DND-41 (cell line): ENCODE data around the gene BPIFA2.

Source experiments
- ATAC-seq: fragments of 200-7000 bp; cut with Tn5 transposase; 3 replicates; pipeline ENCODE4 v1.9.1; 2021; ENCODE audit warnings: low read depth; ENCODE audit not compliant: insufficient read depth
- DNase-seq: peaks from one replicate; pipeline ENCODE4 v3.0.0-alpha.2; 2020
- H2AFZ ChIP-seq: 2 replicates; pipeline ENCODE4 v1.6.0; 2012; ENCODE audit warnings: low read depth, low read length
- H3K27ac ChIP-seq: 2 replicates; pipeline ENCODE4 v1.5.1; 2012; ENCODE audit warnings: low read length, inconsistent platforms
- H3K27me3 ChIP-seq: fragments of 200-600 bp; sonication (generic); 2 replicates; pipeline ENCODE4 v1.6.0; 2012; ENCODE audit warnings: low read length, mild to moderate bottlenecking, inconsistent platforms; ENCODE audit not compliant: insufficient read depth, poor library complexity
- H3K36me3 ChIP-seq: 2 replicates; pipeline ENCODE4 v1.5.1; 2012; ENCODE audit warnings: low read length, inconsistent platforms; ENCODE audit not compliant: insufficient read depth
- H3K4me1 ChIP-seq: 2 replicates; pipeline ENCODE4 v1.5.1; 2012; ENCODE audit warnings: mild to moderate bottlenecking, low read length; ENCODE audit not compliant: insufficient read depth
- H3K4me2 ChIP-seq: 2 replicates; pipeline ENCODE4 v1.6.0; 2012; ENCODE audit warnings: mild to moderate bottlenecking, moderate library complexity, low read length, inconsistent platforms; ENCODE audit not compliant: insufficient read depth
- H3K4me3 ChIP-seq, 2 experiments: fragments of 200-600 bp in 1 of 2; shearing (Covaris generic) in 1 of 2; 2 replicates each; pipeline ENCODE4 v1.5.1; 2012 to 2016; ENCODE audit warnings: inconsistent platforms in 2 of 2, low read length in 2 of 2, mild to moderate bottlenecking in 2 of 2, low read depth in 1 of 2, moderate library complexity in 1 of 2
- H3K79me2 ChIP-seq: 2 replicates; pipeline ENCODE4 v1.6.0; 2012; ENCODE audit warnings: low read length, inconsistent platforms; ENCODE audit not compliant: insufficient read depth
- H3K9ac ChIP-seq: 2 replicates; pipeline ENCODE4 v1.6.0; 2012; ENCODE audit warnings: low read depth, mild to moderate bottlenecking, inconsistent platforms, low read length, moderate library complexity
- H3K9me3 ChIP-seq: 2 replicates; pipeline ENCODE4 v1.5.1; 2012; ENCODE audit warnings: low read length, moderate library complexity, mild to moderate bottlenecking, inconsistent platforms; ENCODE audit not compliant: insufficient read depth, severe bottlenecking
- H4K20me1 ChIP-seq: 2 replicates; pipeline ENCODE4 v1.6.0; 2012; ENCODE audit warnings: low read length; ENCODE audit not compliant: insufficient read depth
- CTCF ChIP-seq: IDR thresholded peaks from 2 replicates; pipeline ENCODE4 v1.5.1; 2012; ENCODE audit warnings: borderline replicate concordance, low read length, moderate library complexity, mild to moderate bottlenecking; ENCODE audit not compliant: poor library complexity, severe bottlenecking; ENCODE audit errors: extremely low read depth
- EZH2 ChIP-seq: IDR thresholded peaks from 3 replicates; pipeline ENCODE4 v1.6.1; 2012; ENCODE audit warnings: borderline replicate concordance, low read depth, mild to moderate bottlenecking, moderate library complexity, low read length, inconsistent platforms; ENCODE audit not compliant: severe bottlenecking

BPIFA2 gene

DNA sequence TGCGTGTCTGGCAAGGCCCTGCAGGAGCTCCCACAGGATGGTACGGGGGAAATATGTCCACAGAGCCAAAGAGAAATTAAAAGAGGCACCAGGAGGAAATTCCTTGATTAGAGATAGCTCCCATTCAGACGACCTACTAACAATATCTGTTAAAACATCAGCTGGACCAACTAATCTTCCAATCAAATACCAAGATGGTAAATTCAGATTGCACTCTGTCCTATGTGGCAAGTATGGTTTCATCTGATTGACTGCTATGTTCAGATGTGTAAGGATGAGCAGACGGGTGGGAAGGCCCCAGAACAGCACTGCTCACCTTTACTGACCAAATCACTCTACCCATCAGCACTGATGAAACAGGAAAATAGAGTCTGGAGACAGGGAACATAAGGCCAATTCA is 19.5 kb downstream of the BPIFA2 start:
- Histone ChIP-seq H3K4me2 (no peak overlapping the region), H3K4me1 (no peaks in the 10 kb centered on the region), H2AFZ (no peak overlapping the region), H3K9me3 (peaks cover 5% of the 10 kb centered on the region), H3K79me2 (no peaks in the 10 kb centered on the region), H3K27me3 (peaks cover 7% of the 10 kb centered on the region), H3K27ac (no peak overlapping the region), H3K36me3 (no peaks in the 10 kb centered on the region), H4K20me1 (no peaks in the 10 kb centered on the region), H3K9ac (no peak overlapping the region), H3K4me3 (no peak overlapping the region)
- ATAC-seq, result no peak
- DNase-seq, result no peak
- TF ChIP-seq EZH2 (no peak), CTCF (no peak)

- Histone ChIP-seq H4K20me1 (peaks cover 2% of the 10 kb centered on the region; the same call in 1 of the 2 replicates), H3K27ac (no peak overlapping the region), H3K79me2 (no peaks in the 10 kb centered on the region), H3K4me1 (no peaks in the 10 kb centered on the region), H3K27me3 (peaks cover 7% of the 10 kb centered on the region), H3K4me2 (no peak overlapping the region), H3K9ac (no peak overlapping the region), H3K9me3 (peaks cover under 1% of the 10 kb centered on the region), H3K4me3 (no peak overlapping the region), H3K36me3 (no peaks in the 10 kb centered on the region), H2AFZ (no peak overlapping the region)
- TF ChIP-seq CTCF (no peak), EZH2 (no peak)
- DNase-seq (no peak), ATAC-seq (no peak)
Measured at GRCh38 chr20:33188421-33188820, 20.5 kb downstream of the BPIFA2 start.

DNA sequence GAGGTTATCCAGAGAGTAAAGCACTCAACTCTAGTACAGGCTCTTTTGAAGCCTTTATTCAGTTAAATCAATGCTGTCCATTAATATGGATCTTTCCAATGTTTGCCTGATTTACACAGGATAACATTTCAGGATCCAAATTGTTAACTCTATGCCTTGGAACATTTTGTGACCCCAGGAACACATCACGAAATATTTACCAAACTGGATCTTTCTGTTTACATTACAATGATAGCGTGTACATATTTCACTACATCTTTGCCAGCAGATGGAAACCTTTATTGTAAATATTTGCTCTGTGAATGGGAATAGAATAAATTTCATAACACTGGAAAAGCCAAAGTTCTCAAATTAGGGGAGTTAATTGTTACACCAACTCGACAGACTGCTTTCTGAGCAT is 23.5 kb downstream of the BPIFA2 start:
- no peak overlapping the region for H3K27ac ChIP-seq
- no peaks in the 10 kb centered on the region for H3K9me3 ChIP-seq
- ATAC-seq (no peak), DNase-seq (no peak)
- H3K4me1 ChIP-seq, result no peaks in the 10 kb centered on the region
- H3K4me3 ChIP-seq, result no peak overlapping the region
- peaks cover 3% of the 10 kb centered on the region; the same call in 1 of the 2 replicates for H4K20me1 ChIP-seq
- H3K9ac ChIP-seq, result no peak overlapping the region
- no peaks in the 10 kb centered on the region for H3K36me3 ChIP-seq
- H3K79me2 ChIP-seq, result no peaks in the 10 kb centered on the region
- H3K27me3 ChIP-seq, result peaks cover 7% of the 10 kb centered on the region
- no peak overlapping the region for H3K4me2 ChIP-seq
- TF ChIP-seq EZH2 (no peak), CTCF (no peak)
- no peak overlapping the region for H2AFZ ChIP-seq

DNA sequence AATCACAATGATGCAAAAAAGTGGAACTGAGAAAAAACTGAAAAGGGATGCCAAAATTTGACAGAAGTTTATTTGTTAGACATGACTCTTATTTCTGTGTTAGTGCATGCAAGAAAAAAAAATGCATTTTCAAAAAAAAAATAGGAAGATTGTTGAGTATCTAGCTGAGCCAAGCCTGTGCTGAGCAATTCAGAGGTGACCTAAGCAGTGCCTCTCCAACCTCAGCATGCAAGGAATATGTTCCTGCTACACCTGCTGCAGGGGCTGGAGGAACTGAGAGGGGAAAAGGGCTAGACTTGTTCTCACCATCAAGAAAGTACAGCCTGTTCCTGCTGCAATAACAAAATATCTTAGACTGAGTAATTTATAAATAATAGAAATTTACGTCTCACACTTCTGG is 24.0 kb downstream of the BPIFA2 start:
- no peaks in the 10 kb centered on the region for H3K4me1 ChIP-seq
- no peaks in the 10 kb centered on the region for H3K9me3 ChIP-seq
- no peak for DNase-seq
- no peak overlapping the region for H3K9ac ChIP-seq
- H3K27ac ChIP-seq, result no peak overlapping the region
- no peak overlapping the region for H3K4me2 ChIP-seq
- H3K27me3 ChIP-seq, result peaks cover 7% of the 10 kb centered on the region
- H3K79me2 ChIP-seq, result no peaks in the 10 kb centered on the region
- no peak for TF ChIP-seq EZH2
- TF ChIP-seq CTCF, result no peak
- no peak overlapping the region for H2AFZ ChIP-seq
- peaks cover 3% of the 10 kb centered on the region; the same call in 1 of the 2 replicates for H4K20me1 ChIP-seq
- no peak for ATAC-seq
- H3K36me3 ChIP-seq, result no peaks in the 10 kb centered on the region
- H3K4me3 ChIP-seq, result no peak overlapping the region
